Hepatocyte (in vitro differentiated cells): ENCODE data around the gene GKN2. TPM values are rescaled to one million over a fixed set of nuclear protein-coding genes. Genes with fewer than 3 reads are reported as not detected.

Experiments
- DNase-seq: peaks from one replicate; pipeline ENCODE4 v3.0.0-alpha.2; 2016; ENCODE audit warnings: low spot score
- H2AFZ ChIP-seq: fragments of 200-600 bp; sonication (generic); 2 replicates; pipeline ENCODE4 v1.6.0; 2016; ENCODE audit warnings: antibody characterized with exemption, mild to moderate bottlenecking
- H3K27ac ChIP-seq: fragments of 200-600 bp; sonication (generic); 2 replicates; pipeline ENCODE4 v1.5.1; 2016; ENCODE audit warnings: mild to moderate bottlenecking
- H3K27me3 ChIP-seq: fragments of 200-600 bp; sonication (generic); 2 replicates; pipeline ENCODE4 v1.6.1; 2016
- H3K36me3 ChIP-seq: fragments of 200-600 bp; sonication (generic); replicated peaks from 2 replicates; pipeline ENCODE4 v1.5.1; 2016; ENCODE audit warnings: low read depth; ENCODE audit not compliant: insufficient read depth
- H3K4me1 ChIP-seq: fragments of 200-600 bp; sonication (generic); 2 replicates; pipeline ENCODE4 v1.5.1; 2016; ENCODE audit warnings: mild to moderate bottlenecking, moderate library complexity; ENCODE audit not compliant: insufficient read depth
- H3K4me2 ChIP-seq: fragments of 200-600 bp; sonication (generic); 2 replicates; pipeline ENCODE4 v1.6.0; 2016
- H3K4me3 ChIP-seq: fragments of 200-600 bp; sonication (generic); 2 replicates; pipeline ENCODE4 v1.5.1; 2016; ENCODE audit warnings: mild to moderate bottlenecking
- H3K79me2 ChIP-seq: fragments of 200-600 bp; sonication (generic); 2 replicates; pipeline ENCODE4 v1.6.0; 2017; ENCODE audit warnings: mild to moderate bottlenecking
- H3K9me2 ChIP-seq: fragments of 200-600 bp; sonication (generic); replicated peaks from 2 replicates; pipeline ENCODE4 v1.6.0; 2017; ENCODE audit warnings: mild to moderate bottlenecking; ENCODE audit not compliant: insufficient read depth
- H3K9me3 ChIP-seq: fragments of 200-600 bp; sonication (generic); 2 replicates; pipeline ENCODE4 v1.5.1; 2016; ENCODE audit warnings: low read depth, mild to moderate bottlenecking
- H4K20me1 ChIP-seq: fragments of 200-600 bp; sonication (generic); 2 replicates; pipeline ENCODE4 v1.6.0; 2016; ENCODE audit warnings: mild to moderate bottlenecking; ENCODE audit not compliant: insufficient read depth, poor library complexity, severe bottlenecking
- EZH2 ChIP-seq: fragments of 200-600 bp; sonication (generic); IDR thresholded peaks from 2 replicates; pipeline ENCODE4 v1.6.1; 2016; ENCODE audit warnings: antibody characterized with exemption, mild to moderate bottlenecking, borderline replicate concordance
- EZH2phosphoT487 ChIP-seq: fragments of 200-600 bp; sonication (generic); IDR thresholded peaks from one replicate; pipeline ENCODE4 v1.6.1; 2018; ENCODE audit warnings: antibody characterized with exemption, mild to moderate bottlenecking, low read depth, moderate library complexity; ENCODE audit not compliant: unreplicated experiment, severe bottlenecking
- WGBS: methylation state at CpG from one replicate; pipeline ENCODE4 v1.1.6; 2016; ENCODE audit warnings: low lambda C conversion rate; ENCODE audit errors: missing lambda C conversion rate; 5-methylcytosine and 5-hydroxymethylcytosine counted together
- polyA plus RNA-seq: library from polyadenylated mRNA; unstranded; fragments of >200 nt; fragmentation: Nextera tagmentation; extraction: Ambion mirVana; gene quantifications from 2 replicates; pipeline ENCODE4 v1.2.1, GENCODE V29; 2016
- total RNA-seq: library from RNA; depleted of rRNA; stranded (reverse); fragments of >200 nt; gene quantifications from 2 replicates; pipeline ENCODE4 v1.2.3, GENCODE V29; 2014
- TF ChIP-seq, protein P1 (sequence below): fragments of 200-600 bp; sonication (generic); IDR thresholded peaks from 2 replicates; pipeline ENCODE4 v1.5.1; 2016; ENCODE audit warnings: antibody characterized with exemption, mild to moderate bottlenecking; ENCODE audit not compliant: poor library complexity

Gene GKN2, protein sequence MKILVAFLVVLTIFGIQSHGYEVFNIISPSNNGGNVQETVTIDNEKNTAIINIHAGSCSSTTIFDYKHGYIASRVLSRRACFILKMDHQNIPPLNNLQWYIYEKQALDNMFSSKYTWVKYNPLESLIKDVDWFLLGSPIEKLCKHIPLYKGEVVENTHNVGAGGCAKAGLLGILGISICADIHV
- total RNA-seq: not detected in 2 replicates
- polyA plus RNA-seq: not detected in 2 replicates

DNA sequence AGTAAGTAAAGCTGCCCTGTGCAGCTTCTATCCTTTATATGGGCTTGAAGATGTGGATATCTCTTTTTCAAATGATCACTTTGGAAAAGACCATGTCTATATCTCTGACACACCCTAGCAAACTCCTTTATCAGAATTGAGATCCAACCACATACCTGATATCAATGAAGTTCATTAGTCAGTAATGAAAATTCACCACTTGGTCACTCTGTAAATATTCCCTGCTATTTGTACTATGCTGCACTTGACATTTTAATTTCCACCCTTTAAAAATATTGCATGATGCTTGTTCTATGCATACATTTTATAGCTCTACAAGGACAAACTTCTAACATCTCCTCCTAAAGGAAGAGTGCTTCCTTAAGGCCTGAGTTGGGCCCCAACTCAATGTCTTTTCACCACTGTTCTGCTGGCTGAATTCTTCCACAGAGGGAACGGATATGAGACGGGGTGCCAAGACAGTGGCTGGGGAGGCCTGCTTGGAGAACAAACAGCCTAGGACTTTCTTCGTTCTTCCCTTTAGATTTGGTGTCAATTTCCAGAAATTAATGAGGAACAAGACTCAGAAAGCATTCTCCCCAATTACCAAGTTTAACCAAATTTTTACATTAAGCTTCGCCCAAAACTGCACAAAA, at the start of gene GKN2:
Gene GKN2 (minus strand): TSS at position 7 of the 635 bp plus-strand sequence. CDS start 32 bp downstream, outside the sequence.
- no peaks in the 10 kb centered on the region for H3K9me2 ChIP-seq
- H3K27me3 ChIP-seq: no peaks in the 10 kb centered on the region
- no peak for DNase-seq
- no peaks in the 10 kb centered on the region for H4K20me1 ChIP-seq
- H3K79me2 ChIP-seq: no peaks in the 10 kb centered on the region
- H3K4me1 ChIP-seq: no peaks in the 10 kb centered on the region
- TF ChIP-seq EZH2 (no peak), EZH2phosphoT487 (no peak)
- TF ChIP-seq, protein P1, sequence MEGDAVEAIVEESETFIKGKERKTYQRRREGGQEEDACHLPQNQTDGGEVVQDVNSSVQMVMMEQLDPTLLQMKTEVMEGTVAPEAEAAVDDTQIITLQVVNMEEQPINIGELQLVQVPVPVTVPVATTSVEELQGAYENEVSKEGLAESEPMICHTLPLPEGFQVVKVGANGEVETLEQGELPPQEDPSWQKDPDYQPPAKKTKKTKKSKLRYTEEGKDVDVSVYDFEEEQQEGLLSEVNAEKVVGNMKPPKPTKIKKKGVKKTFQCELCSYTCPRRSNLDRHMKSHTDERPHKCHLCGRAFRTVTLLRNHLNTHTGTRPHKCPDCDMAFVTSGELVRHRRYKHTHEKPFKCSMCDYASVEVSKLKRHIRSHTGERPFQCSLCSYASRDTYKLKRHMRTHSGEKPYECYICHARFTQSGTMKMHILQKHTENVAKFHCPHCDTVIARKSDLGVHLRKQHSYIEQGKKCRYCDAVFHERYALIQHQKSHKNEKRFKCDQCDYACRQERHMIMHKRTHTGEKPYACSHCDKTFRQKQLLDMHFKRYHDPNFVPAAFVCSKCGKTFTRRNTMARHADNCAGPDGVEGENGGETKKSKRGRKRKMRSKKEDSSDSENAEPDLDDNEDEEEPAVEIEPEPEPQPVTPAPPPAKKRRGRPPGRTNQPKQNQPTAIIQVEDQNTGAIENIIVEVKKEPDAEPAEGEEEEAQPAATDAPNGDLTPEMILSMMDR: no peak
- no peak within 1 kb of the TSS for H3K4me3 ChIP-seq
- H3K9me3 ChIP-seq: no peaks in the 10 kb centered on the region
- H3K27ac ChIP-seq: no peak within 1 kb of the TSS
- H2AFZ ChIP-seq: no peak within 1 kb of the TSS
- H3K36me3 ChIP-seq: no peaks in the 10 kb centered on the region
- H3K4me2 ChIP-seq: no peak within 1 kb of the TSS
- WGBS: 88% methylated on average over 4 of the region's 4 CpGs

DNA sequence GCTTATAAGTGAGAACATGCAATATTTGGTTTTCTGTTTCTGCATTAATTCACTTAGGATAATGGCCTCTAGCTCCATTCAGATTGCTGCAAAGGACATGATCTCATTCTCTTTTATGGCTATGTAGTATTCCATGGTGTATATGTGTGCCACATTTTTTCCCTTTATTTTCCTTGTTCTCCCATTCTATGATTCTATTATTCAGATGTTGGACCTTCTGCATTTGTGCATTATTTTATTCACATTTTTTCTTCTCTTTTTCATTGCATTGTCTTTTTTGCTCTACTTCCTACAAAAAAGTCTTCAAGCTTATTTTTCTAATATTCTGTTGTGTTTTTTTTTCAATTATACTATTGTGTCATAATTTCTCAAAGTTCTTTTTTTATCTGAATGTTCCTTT, 49.2 kb upstream of the GKN2 start:
- no peaks in the 10 kb centered on the region for H3K79me2 ChIP-seq
- H3K4me1 ChIP-seq: no peaks in the 10 kb centered on the region
- no peak overlapping the region for H3K4me3 ChIP-seq
- no peak for DNase-seq
- H3K9me3 ChIP-seq: peaks cover 7% of the 10 kb centered on the region
- no peaks in the 10 kb centered on the region for H4K20me1 ChIP-seq
- H3K36me3 ChIP-seq: no peaks in the 10 kb centered on the region
- H3K27me3 ChIP-seq: no peaks in the 10 kb centered on the region
- H3K9me2 ChIP-seq: no peaks in the 10 kb centered on the region
- H2AFZ ChIP-seq: no peak overlapping the region
- TF ChIP-seq, protein P1: no peak
- TF ChIP-seq EZH2 (no peak), EZH2phosphoT487 (no peak)
- no peak overlapping the region for H3K27ac ChIP-seq
- no peak overlapping the region for H3K4me2 ChIP-seq

DNA sequence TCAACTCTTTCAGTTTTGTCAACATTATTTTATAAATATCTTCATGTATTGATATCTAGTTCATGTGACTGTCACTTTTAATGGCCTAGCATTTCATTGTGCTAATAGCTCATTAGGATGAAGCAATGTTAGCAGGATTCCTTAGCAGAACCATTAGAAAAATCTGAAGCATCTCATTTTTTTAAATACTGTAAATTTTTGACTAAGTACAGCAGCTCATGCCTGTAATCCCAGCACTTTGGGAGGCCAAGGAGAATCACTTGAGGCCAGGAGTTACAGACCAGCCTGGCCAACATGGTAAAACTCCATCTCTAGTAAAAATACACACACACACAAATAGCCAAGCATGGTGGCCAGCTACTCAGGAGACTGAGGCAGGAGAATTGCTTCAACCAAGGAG, 44.7 kb upstream of the GKN2 start:
- Histone ChIP-seq H4K20me1 (no peaks in the 10 kb centered on the region), H3K9me3 (peaks cover 7% of the 10 kb centered on the region), H3K4me1 (no peaks in the 10 kb centered on the region), H3K4me2 (no peak overlapping the region), H3K9me2 (no peaks in the 10 kb centered on the region), H3K79me2 (no peaks in the 10 kb centered on the region), H3K36me3 (no peaks in the 10 kb centered on the region), H3K27me3 (no peaks in the 10 kb centered on the region), H2AFZ (no peak overlapping the region), H3K27ac (no peak overlapping the region), H3K4me3 (no peak overlapping the region)
- TF ChIP-seq, protein P1: no peak
- TF ChIP-seq EZH2 (no peak), EZH2phosphoT487 (no peak)
- DNase-seq: no peak

DNA sequence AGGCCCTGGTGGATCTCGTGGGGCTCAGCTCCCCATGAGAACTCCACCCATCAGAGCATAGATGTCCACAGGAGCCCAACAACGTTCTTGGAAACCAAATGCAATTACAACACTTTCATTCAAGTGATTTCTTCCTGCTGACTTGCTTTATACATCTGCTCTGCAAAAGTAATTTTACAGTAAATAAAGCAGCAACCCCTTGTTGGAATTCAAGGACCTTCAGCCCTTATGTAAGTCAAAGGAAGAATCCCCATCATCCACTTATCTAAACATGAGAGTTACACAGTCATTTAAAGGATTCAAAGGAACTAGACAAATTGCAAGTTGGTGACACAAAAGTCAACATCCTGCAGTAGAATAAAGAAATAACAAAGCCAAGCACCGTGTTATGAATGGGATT, 43.2 kb upstream of the GKN2 start:
- H3K9me2 ChIP-seq: no peaks in the 10 kb centered on the region
- no peak for DNase-seq
- no peak overlapping the region for H3K4me3 ChIP-seq
- H3K9me3 ChIP-seq: no peaks in the 10 kb centered on the region
- H3K4me1 ChIP-seq: no peaks in the 10 kb centered on the region
- no peaks in the 10 kb centered on the region for H3K79me2 ChIP-seq
- WGBS: 67% methylated on average over 3 of the region's 3 CpGs
- no peak overlapping the region for H3K27ac ChIP-seq
- H3K27me3 ChIP-seq: no peaks in the 10 kb centered on the region
- H3K36me3 ChIP-seq: no peaks in the 10 kb centered on the region
- H3K4me2 ChIP-seq: no peak overlapping the region
- H2AFZ ChIP-seq: no peak overlapping the region
- TF ChIP-seq EZH2: no peak
- TF ChIP-seq, protein P1: no peak
- TF ChIP-seq EZH2phosphoT487: no peak
- H4K20me1 ChIP-seq: no peaks in the 10 kb centered on the region
